ENCODE results near the gene UBXN7. TPM values are rescaled to one million over a fixed set of nuclear protein-coding genes. Genes with fewer than 3 reads are reported as not detected.

UBXN7 gene
- total RNA-seq, 1 experiment from 2014 or later: 10.2 TPM

DNA sequence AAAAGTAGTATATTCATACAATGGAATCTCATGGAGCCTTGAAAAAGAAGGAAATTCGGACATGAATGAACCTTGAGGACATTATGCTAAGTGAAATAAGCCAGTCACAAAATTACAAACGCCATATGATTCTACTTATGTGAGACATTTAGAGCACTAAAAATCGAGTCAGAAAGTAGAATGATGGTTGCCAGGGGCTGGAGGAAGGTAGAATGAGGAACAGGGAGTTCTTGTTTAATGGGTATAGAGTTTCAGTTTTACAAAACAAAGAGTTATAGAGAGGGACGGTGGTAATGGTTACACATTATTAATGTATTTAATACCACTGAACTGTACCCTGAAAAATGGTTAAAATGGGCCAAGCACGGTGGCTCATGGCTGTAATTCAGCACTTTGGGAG, 19.5 kb downstream of the UBXN7 start:
- ATAC-seq (no peak), DNase-seq (no peak)
- ChIA-PET CTCF (no interaction called here), POLR2A (ENCODE audit: unreplicated experiment) (no interaction called here)
- H3K27ac ChIP-seq (ENCODE audit: low read length): no peak overlapping the region
- no peak overlapping the region for H3K4me3 ChIP-seq (ENCODE audit: low read length)
- H3K9me2 ChIP-seq (replicated peaks; ENCODE audit: low read length): no peaks in the 10 kb centered on the region
- H2AFZ ChIP-seq (ENCODE audit: low read length): no peak overlapping the region
- no peaks in the 10 kb centered on the region for H3F3A ChIP-seq (ENCODE audit: low read length, unreplicated experiment)
- 0 out of 2 replicates have a peak, but pooled peaks cover 3% of the 10 kb centered on the region for H4K20me1 ChIP-seq (ENCODE audit: low read length)
- H3K79me2 ChIP-seq (ENCODE audit: low read length): peaks cover 78% of the 10 kb centered on the region
- peaks cover 8% of the 10 kb centered on the region for H3K4me1 ChIP-seq (ENCODE audit: insufficient read depth, low read length)
- no peak overlapping the region for H3K9ac ChIP-seq (ENCODE audit: low read length)
- H3K4me2 ChIP-seq (ENCODE audit: low read length): no peak overlapping the region
- H3K27me3 ChIP-seq (ENCODE audit: low read length): no peaks in the 10 kb centered on the region
- no TSS peak for BruUV-seq (replicated peaks)
- intact Hi-C loops (cut with micrococcal nuclease): no loop called here
- TF ChIP-seq EZH2 (IDR thresholded peaks at IDR 0.05; ENCODE audit: low read length, unreplicated experiment): no peak
- no peak for TF ChIP-seq EZH2phosphoT487 (IDR thresholded peaks at IDR 0.05; ENCODE audit: borderline replicate concordance, low read length)
- no peak for TF ChIP-seq CTCF (conservative IDR thresholded peaks at IDR 0.05; ENCODE audit: low read depth, low read length)
- no peaks in the 10 kb centered on the region for H3K9me3 ChIP-seq (ENCODE audit: low read length)
- H3K36me3 ChIP-seq (ENCODE audit: low read depth, low read length): no peaks in the 10 kb centered on the region

- POLR2A ChIA-PET (ENCODE audit: unreplicated experiment): no interaction called here
- Histone ChIP-seq H3F3A (ENCODE audit: low read length, unreplicated experiment) (no peaks in the 10 kb centered on the region), H2AFZ (ENCODE audit: low read length) (no peak overlapping the region), H3K9ac (ENCODE audit: low read length) (no peak overlapping the region), H3K27me3 (ENCODE audit: low read length) (no peaks in the 10 kb centered on the region), H3K4me2 (ENCODE audit: low read length) (no peak overlapping the region), H3K4me1 (ENCODE audit: insufficient read depth, low read length) (peaks cover 2% of the 10 kb centered on the region), H3K9me3 (ENCODE audit: low read length) (no peaks in the 10 kb centered on the region), H3K4me3 (ENCODE audit: low read length) (no peak overlapping the region), H3K36me3 (ENCODE audit: low read depth, low read length) (0 out of 2 replicates have a peak, but pooled peaks cover 2% of the 10 kb centered on the region), H3K9me2 (replicated peaks; ENCODE audit: low read length) (no peaks in the 10 kb centered on the region), H4K20me1 (ENCODE audit: low read length) (no peaks in the 10 kb centered on the region), H3K79me2 (ENCODE audit: low read length) (peaks cover 60% of the 10 kb centered on the region), H3K27ac (ENCODE audit: low read length) (no peak overlapping the region)
- DNase-seq: no peak
- BruUV-seq (replicated peaks): no TSS peak
- CTCF ChIA-PET: no interaction called here
- intact Hi-C loops (cut with micrococcal nuclease): no loop called here
- no peak for ATAC-seq
- TF ChIP-seq CTCF (conservative IDR thresholded peaks at IDR 0.05; ENCODE audit: low read depth, low read length) (no peak), EZH2 (IDR thresholded peaks at IDR 0.05; ENCODE audit: low read length, unreplicated experiment) (no peak), EZH2phosphoT487 (IDR thresholded peaks at IDR 0.05; ENCODE audit: borderline replicate concordance, low read length) (no peak)
These were observed 22.8 kb downstream of the UBXN7 start for GRCh38 chr3:196409409-196409808.

DNA sequence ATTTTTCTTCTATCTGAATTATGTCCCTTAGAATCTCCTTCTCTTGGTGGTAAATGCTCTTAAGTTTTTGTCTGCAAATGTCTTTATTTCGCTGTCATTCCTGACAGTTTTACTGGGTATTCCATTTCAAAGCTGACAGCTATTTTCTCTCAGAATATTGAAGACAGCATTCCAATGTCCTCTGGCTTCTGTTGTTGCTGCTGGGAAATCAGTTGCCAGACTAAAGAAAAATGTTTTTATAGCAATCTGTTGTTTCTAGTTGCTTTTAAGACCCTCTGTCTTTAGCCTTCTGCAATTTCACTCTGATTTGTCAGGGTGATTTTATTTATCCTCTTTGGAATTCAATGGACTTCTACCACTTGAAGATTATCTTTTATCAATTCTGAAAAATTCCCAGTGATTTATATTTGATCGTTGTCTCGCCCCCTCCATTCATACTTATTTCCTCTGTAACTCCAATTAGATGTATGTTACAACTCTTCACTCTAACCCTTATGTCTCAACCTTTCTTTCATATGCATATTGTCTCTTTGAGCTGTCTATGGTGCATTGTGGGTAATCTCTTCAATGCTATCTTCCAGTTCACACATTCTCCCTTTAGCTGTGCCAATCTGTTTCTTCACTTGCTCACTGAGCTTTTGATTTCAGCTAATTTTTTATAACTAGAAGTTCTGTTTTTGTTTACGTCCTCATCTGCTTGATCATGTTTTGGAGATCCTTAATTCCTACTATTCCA, 23.5 kb downstream of the UBXN7 start:
- intact Hi-C loops (cut with micrococcal nuclease): no loop called here
- CTCF ChIA-PET: no interaction called here
- H2AFZ ChIP-seq (ENCODE audit: low read length): no peak overlapping the region
- DNase-seq (no peak), ATAC-seq (no peak)
- no peaks in the 10 kb centered on the region for H3K27me3 ChIP-seq (ENCODE audit: low read length)
- BruUV-seq (replicated peaks): no TSS peak
- H3K9ac ChIP-seq (ENCODE audit: low read length): no peak overlapping the region
- no peaks in the 10 kb centered on the region for H3K9me2 ChIP-seq (replicated peaks; ENCODE audit: low read length)
- no peak overlapping the region for H3K4me3 ChIP-seq (ENCODE audit: low read length)
- no peak overlapping the region for H3K27ac ChIP-seq (ENCODE audit: low read length)
- 0 out of 2 replicates have a peak, but pooled peaks cover 2% of the 10 kb centered on the region for H3K36me3 ChIP-seq (ENCODE audit: low read depth, low read length)
- POLR2A ChIA-PET (ENCODE audit: unreplicated experiment): no interaction called here
- H3K4me1 ChIP-seq (ENCODE audit: insufficient read depth, low read length): no peaks in the 10 kb centered on the region
- no peak for TF ChIP-seq EZH2 (IDR thresholded peaks at IDR 0.05; ENCODE audit: low read length, unreplicated experiment)
- no peak for TF ChIP-seq EZH2phosphoT487 (IDR thresholded peaks at IDR 0.05; ENCODE audit: borderline replicate concordance, low read length)
- TF ChIP-seq CTCF (conservative IDR thresholded peaks at IDR 0.05; ENCODE audit: low read depth, low read length): no peak
- no peak overlapping the region for H3K4me2 ChIP-seq (ENCODE audit: low read length)
- peaks cover 53% of the 10 kb centered on the region for H3K79me2 ChIP-seq (ENCODE audit: low read length)
- no peaks in the 10 kb centered on the region for H3F3A ChIP-seq (ENCODE audit: low read length, unreplicated experiment)
- no peaks in the 10 kb centered on the region for H4K20me1 ChIP-seq (ENCODE audit: low read length)
- no peaks in the 10 kb centered on the region for H3K9me3 ChIP-seq (ENCODE audit: low read length)

All from PC-3 (cell line).